ENCODE data around the gene USP34.

DNA sequence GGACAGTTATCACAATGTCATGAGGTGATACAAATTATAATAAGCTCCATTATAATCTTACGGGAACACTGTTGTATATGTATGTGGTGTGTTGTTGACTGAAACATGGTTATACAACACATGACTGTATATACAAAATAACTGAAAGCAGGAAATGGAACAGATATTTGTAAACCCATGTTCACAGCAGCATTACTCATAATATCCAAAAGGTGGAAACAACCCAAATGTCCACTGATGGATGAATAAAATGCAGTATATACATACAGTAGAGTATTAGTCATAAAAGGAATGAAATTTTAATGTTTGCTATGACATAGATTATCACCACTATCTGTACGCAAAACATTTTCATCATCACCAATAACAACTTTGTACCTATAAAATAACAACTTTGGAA, 107.3 kb downstream of the USP34 start:
- TF ChIP-seq SPI1 (IDR thresholded peaks at IDR 0.05; ENCODE audit: borderline replicate concordance, low read depth): no peak
- TF ChIP-seq, protein P1, sequence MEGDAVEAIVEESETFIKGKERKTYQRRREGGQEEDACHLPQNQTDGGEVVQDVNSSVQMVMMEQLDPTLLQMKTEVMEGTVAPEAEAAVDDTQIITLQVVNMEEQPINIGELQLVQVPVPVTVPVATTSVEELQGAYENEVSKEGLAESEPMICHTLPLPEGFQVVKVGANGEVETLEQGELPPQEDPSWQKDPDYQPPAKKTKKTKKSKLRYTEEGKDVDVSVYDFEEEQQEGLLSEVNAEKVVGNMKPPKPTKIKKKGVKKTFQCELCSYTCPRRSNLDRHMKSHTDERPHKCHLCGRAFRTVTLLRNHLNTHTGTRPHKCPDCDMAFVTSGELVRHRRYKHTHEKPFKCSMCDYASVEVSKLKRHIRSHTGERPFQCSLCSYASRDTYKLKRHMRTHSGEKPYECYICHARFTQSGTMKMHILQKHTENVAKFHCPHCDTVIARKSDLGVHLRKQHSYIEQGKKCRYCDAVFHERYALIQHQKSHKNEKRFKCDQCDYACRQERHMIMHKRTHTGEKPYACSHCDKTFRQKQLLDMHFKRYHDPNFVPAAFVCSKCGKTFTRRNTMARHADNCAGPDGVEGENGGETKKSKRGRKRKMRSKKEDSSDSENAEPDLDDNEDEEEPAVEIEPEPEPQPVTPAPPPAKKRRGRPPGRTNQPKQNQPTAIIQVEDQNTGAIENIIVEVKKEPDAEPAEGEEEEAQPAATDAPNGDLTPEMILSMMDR (IDR thresholded peaks at IDR 0.05; ENCODE audit: insufficient read depth, low read length): no peak
